Measurements from ENCODE around the gene SPINK8.
"Not testable (repeated sequence)": the region's sequence is repeated elsewhere in the genome, so short reads cannot be mapped to it uniquely, and the experiment has no call there.

Gene SPINK8

DNA sequence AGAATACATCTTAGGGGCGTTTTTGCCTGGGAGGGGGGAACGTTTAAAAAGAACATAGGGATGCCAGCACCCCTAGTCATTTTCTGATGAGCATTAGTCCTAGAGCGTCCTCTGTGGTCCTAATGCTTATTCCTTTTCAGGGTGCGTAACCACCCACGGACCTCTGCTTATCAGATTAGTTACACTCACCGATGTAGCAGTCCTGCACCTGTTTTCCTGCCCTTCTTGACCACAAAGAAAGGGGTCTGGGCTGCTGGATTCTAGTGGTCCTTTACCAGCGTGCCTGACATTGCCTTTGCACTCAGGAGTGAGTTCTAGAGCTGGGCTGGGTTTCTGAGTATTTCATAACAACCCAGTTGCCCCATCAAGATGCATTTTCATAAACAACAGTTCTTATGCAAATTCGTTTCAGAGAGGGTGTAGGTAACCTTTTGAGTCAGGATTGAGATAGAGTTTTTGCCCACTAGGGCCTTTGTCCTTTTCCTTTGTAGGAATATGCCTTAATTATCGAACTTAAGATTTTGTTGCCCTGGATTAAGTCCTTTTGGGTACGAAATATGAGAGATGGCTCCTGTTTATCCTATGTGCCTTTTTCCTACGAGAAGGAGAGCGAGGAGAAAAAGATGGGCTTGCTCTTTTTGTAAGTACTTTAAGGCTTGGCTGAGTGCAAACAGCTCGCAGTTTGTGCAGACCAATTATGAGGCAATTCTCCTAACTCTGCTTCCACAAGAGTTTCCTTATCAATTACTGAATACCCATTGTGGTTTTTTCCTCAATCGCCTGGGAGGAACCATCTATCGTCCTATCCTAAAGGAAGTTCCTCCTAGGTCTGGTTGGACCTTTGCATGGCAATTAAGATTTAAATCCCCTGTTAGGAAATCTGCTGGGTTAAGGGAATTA is at the start of gene SPINK8:
Gene SPINK8 (minus strand): TSS at position 316 of the 900 bp plus-strand sequence. CDS start 5,320 bp downstream, outside the sequence.
- in situ Hi-C loops (cut with HindIII; ENCODE audit: low pct_unique_long_range_greater_than_20kb, low sequenced_read_pairs); DNase-seq (ENCODE audit: low read depth in 1 of 2, low spot score in 1 of 2): not testable (repeated sequence)

DNA sequence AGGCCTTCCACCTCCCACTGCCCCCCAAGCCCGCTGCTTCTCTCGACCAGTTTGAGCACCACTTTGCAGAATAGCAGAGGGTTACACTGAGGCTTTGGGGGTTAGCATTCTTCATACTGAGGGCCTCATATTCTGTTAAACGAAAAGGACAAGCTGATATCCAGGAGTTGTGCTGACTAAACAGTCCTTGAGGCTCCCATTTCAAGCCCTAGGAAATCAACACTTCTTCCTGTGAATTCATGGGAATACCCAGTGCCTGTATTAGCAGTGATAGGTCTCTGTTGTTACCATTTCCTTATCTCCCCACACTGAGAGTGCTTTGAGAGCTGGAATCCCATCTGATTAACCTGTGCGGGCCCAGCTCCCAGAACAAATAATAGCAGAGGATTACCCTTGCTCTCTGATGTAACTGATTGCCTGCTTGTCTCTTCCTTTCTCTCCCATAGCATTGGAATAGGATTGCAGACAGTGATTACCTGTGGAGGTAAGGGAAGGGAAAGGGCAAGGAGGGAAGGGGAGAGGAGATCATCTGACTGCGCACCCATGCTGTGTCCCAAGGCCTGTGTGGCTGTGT is 39.5 kb upstream of the SPINK8 start:
- no peak for DNase-seq (ENCODE audit: low read depth in 1 of 2, low spot score in 1 of 2)
- in situ Hi-C loops (cut with HindIII; ENCODE audit: low pct_unique_long_range_greater_than_20kb, low sequenced_read_pairs): no loop called here
- TF ChIP-seq JUND (IDR thresholded peaks at IDR 0.05; ENCODE audit: low read depth): no peak

DNA sequence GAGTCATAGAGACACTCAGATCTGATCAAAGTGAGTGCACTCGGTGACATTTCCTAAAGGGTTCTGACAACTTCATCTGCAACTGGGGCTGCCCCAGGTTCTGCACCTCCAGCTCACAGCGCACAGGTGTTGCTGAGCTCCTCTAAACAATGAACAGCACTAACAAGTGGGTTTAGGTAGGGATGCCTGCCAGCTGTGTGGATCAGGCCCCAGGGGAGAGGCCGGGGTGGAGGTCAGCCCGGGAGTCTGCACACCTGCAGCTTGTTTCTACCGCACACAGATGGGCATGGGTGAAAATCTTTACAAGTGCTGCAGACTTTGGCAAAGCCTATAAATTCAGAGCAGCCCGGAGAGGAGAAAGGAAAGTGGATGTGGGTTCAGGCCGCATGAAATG is 38.9 kb upstream of the SPINK8 start:
- in situ Hi-C loops (cut with HindIII; ENCODE audit: low pct_unique_long_range_greater_than_20kb, low sequenced_read_pairs): no loop called here
- TF ChIP-seq JUND (IDR thresholded peaks at IDR 0.05; ENCODE audit: low read depth): no peak
- DNase-seq (ENCODE audit: low read depth in 1 of 2, low spot score in 1 of 2): no peak

GRCh38 chr3:48371651-48372376 is 38.4 kb upstream of the SPINK8 start, which contains the start of gene FBXW12:
TSS of gene FBXW12 (plus strand) at chr3:48372219. CDS start at chr3:48372768, 549 bp downstream.
- DNase-seq (ENCODE audit: low read depth in 1 of 2, low spot score in 1 of 2): no peak
- TF ChIP-seq JUND (IDR thresholded peaks at IDR 0.05; ENCODE audit: low read depth): no peak
- in situ Hi-C loops (cut with HindIII; ENCODE audit: low pct_unique_long_range_greater_than_20kb, low sequenced_read_pairs): no loop called here

- no peak for TF ChIP-seq JUND (IDR thresholded peaks at IDR 0.05; ENCODE audit: low read depth)
- no peak for DNase-seq (ENCODE audit: low read depth in 1 of 2, low spot score in 1 of 2)
- in situ Hi-C loops (cut with HindIII; ENCODE audit: low pct_unique_long_range_greater_than_20kb, low sequenced_read_pairs): no loop called here
Observed at GRCh38 chr3:48370333-48370713, 36.9 kb upstream of the SPINK8 start.

DNA sequence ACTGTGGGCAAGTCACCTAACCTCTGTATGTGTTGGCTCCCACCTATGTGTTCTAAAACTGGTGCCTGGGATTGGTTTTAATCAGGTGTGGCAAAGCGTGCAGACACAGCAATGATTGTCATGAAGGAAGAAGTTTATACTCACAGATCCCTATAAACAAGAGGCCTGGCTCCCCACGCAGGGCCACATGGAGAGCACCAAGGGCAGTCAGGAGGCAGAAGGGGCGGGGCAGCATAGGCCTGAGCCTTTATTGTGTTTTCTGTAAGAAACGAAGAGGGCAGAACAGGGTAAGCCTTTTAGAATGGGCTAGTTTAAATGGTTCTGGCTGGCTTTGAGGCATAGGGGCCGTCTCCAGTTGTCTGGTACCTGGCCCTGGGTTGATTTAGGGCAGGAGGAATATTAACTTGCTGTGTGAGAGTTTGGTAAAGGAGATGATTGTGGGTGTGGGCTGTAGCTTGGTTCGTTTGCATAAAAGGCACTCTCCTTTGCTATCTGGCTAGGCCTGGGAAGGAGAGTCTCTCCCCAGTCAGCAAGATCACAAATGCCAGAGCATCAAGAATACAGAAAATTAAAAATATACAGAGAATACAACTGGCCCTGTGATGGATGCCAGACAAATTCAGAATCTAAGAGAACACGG is 36.4 kb upstream of the SPINK8 start:
- TF ChIP-seq JUND (IDR thresholded peaks at IDR 0.05; ENCODE audit: low read depth): no peak
- in situ Hi-C loops (cut with HindIII; ENCODE audit: low pct_unique_long_range_greater_than_20kb, low sequenced_read_pairs): no loop called here
- DNase-seq (ENCODE audit: low read depth in 1 of 2, low spot score in 1 of 2): no peak

DNA sequence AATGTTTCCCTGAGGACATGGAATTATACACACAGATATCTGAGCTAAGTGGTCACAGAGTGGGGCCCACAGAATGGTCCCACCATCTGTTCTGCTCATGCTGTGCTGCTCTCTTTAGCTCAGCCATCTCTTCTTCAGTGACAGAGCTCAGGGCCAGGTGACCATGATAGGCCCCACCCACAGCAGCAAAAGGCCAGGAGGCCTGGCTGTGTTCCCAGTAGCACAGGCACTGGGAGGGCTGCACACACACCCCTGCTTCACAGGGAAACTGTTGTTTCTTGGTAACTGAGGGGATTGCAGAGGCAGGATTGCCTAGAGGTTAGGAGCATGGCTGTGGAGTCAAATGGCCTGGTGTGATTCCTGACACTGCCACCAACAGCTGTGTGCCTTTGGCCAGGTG is 33.7 kb upstream of the SPINK8 start:
- no peak for TF ChIP-seq JUND (IDR thresholded peaks at IDR 0.05; ENCODE audit: low read depth)
- in situ Hi-C loops (cut with HindIII; ENCODE audit: low pct_unique_long_range_greater_than_20kb, low sequenced_read_pairs): no loop called here
- DNase-seq (ENCODE audit: low read depth in 1 of 2, low spot score in 1 of 2): no peak

- no peak for TF ChIP-seq JUND (IDR thresholded peaks at IDR 0.05; ENCODE audit: low read depth)
- in situ Hi-C loops (cut with HindIII; ENCODE audit: low pct_unique_long_range_greater_than_20kb, low sequenced_read_pairs): no loop called here
- DNase-seq (ENCODE audit: low read depth in 1 of 2, low spot score in 1 of 2): no peak
Observed at GRCh38 chr3:48364840-48365239, 31.4 kb upstream of the SPINK8 start.

DNA sequence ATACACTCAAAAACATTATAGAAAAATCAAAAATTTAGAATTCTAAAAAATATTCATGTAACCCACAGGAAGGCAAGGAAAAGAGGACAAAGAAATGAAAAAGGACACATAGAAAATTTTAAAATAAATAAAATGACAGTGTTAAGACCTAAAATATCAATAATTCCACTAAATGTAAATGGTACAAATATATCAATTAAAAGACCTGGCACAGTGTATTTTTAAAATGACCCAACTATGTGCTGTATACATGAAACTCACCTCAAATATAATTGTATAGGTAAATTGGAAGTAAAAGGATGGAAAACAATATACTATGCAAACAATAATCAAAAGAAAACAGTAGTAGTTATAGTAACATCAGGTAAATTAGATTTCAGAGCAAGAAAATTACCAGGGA is 28.5 kb upstream of the SPINK8 start:
- in situ Hi-C loops (cut with HindIII; ENCODE audit: low pct_unique_long_range_greater_than_20kb, low sequenced_read_pairs): no loop called here
- no peak for TF ChIP-seq JUND (IDR thresholded peaks at IDR 0.05; ENCODE audit: low read depth)
- no peak for DNase-seq (ENCODE audit: low read depth in 1 of 2, low spot score in 1 of 2)

DNA sequence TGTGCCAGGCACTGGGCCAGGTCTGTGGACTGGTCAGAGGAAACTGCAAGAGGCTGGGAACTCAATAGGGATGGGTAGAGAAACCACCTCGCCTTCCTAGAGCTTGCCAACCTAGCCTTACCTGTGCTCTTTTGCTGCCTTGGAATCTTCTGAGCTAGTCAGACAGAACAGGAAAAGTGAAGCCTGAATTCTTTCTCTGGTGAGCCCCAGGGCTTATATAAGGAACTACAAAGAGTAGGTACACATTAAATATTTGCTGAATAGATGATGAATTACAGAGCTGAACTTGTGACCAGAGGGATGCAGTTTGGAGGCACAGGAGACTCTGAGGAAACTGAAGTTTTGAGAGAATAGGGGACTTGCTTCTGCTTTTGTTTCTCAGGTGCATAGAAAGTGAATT is 23.0 kb upstream of the SPINK8 start:
- in situ Hi-C loops (cut with HindIII; ENCODE audit: low pct_unique_long_range_greater_than_20kb, low sequenced_read_pairs): no loop called here
- DNase-seq (ENCODE audit: low read depth in 1 of 2, low spot score in 1 of 2): peak; percentile 12 to 96
- 0 out of 2 replicates have a peak, but pooled peaks have one; percentile 28 for TF ChIP-seq JUND (IDR thresholded peaks at IDR 0.05; ENCODE audit: low read depth)

DNA sequence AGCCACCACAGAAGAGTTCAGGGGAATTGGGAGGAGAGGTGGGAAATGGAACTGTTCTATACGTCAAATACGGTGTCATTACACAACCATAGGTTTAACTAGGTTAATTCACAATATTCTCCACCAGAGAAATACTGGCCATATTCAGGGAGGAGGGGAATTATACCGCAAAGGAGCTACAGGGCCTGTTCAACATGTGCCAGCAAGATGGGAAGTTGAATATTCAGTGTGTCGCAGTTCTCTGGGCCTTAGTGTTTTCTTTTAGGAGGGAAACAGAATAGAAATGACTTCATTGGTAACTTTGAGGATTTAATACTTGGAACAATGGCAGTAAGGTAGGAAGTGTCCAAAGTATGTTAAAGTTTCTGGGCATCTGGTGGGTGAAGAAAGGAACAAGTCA is 20.5 kb upstream of the SPINK8 start:
- in situ Hi-C loops (cut with HindIII; ENCODE audit: low pct_unique_long_range_greater_than_20kb, low sequenced_read_pairs): no loop called here
- TF ChIP-seq JUND (IDR thresholded peaks at IDR 0.05; ENCODE audit: low read depth): no peak
- no peak for DNase-seq (ENCODE audit: low read depth in 1 of 2, low spot score in 1 of 2)

DNA sequence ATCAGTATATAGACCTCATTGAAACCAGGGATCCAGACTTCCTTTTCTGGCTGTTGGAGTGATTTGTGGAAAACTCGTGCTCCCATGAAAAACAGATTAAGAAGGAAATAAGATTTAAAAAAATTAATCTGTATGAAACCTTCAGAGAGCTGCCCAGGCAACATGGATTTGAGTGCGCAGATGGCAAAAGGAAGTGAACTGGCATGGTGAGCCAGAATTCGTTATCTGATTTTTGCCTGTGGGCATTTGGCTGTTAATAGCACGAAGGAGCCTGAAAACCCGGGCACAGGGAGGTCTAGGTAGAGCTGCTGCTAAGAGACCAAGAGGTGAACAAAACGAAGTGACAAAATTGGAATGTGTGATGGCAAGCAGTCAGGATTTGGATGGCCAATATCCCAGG is 19.1 kb upstream of the SPINK8 start:
- in situ Hi-C loops (cut with HindIII; ENCODE audit: low pct_unique_long_range_greater_than_20kb, low sequenced_read_pairs): no loop called here
- peak; percentile 38; the same call in 1 of the 2 replicates for TF ChIP-seq JUND (IDR thresholded peaks at IDR 0.05; ENCODE audit: low read depth)
- peak in 1 of 2 experiments; percentile 89 for DNase-seq (ENCODE audit: low read depth in 1 of 2, low spot score in 1 of 2)
